Caco-2 (cell line): ENCODE data around the gene S1PR3. TPM values are rescaled to one million over a fixed set of nuclear protein-coding genes. Genes with fewer than 3 reads are reported as not detected.

Experiments
- BruUV-seq: library from RNA; stranded (reverse); fragments of 400-500 nt; replicated peaks from 2 replicates; lab custom pipeline; 2021; lab: Mats Ljungman, UMichigan
- CTCF ChIA-PET: fragments of 300-600 bp; sonication (Branson Sonifier 250); formaldehyde crosslinking; loops from one replicate; lab custom pipeline; 2022; ENCODE audit warnings: antibody characterized with exemption; lab: Charles Lee
- POLR2A ChIA-PET: fragments of 300-600 bp; sonication (Branson Sonifier 250); formaldehyde crosslinking; loops from one replicate; lab custom pipeline; 2022; ENCODE audit warnings: antibody characterized with exemption; lab: Charles Lee
- DNase-seq, 2 experiments: peaks; one replicate each; pipeline versions ENCODE4 v3.0.0 to v3.0.0-alpha.2; 2020 to 2022
- H3K27me3 ChIP-seq: replicated peaks from 2 replicates; pipeline ENCODE4 v1.6.0; 2011; ENCODE audit warnings: low read length; ENCODE audit not compliant: control insufficient read depth, insufficient read depth
- H3K36me3 ChIP-seq: 2 replicates; pipeline ENCODE4 v1.5.1; 2011; ENCODE audit warnings: low read length; ENCODE audit not compliant: control insufficient read depth, insufficient read depth
- H3K4me1 ChIP-seq: fragments of 250-450 bp; sonication (Bioruptor Pico); 2 replicates; pipeline ENCODE4 v1.5.1; 2020; ENCODE audit warnings: mild to moderate bottlenecking
- H3K4me3 ChIP-seq: 2 replicates; pipeline ENCODE4 v1.5.1; 2011; ENCODE audit warnings: low read depth, mild to moderate bottlenecking, control low read depth, low read length
- H3K9me3 ChIP-seq: fragments of 250-450 bp; sonication (Bioruptor Pico); 2 replicates; pipeline ENCODE4 v1.5.1; 2020; ENCODE audit warnings: mild to moderate bottlenecking, moderate library complexity
- H3K27ac Mint-ChIP-seq: one replicate; pipeline ENCODE4 v1.8.0; 2022; ENCODE audit warnings: mixed read lengths; ENCODE audit not compliant: unreplicated experiment
- H3K27me3 Mint-ChIP-seq: one replicate; pipeline ENCODE4 v1.8.0; 2022; ENCODE audit warnings: mixed read lengths; ENCODE audit not compliant: insufficient read depth, unreplicated experiment
- H3K36me3 Mint-ChIP-seq: one replicate; pipeline ENCODE4 v1.8.0; 2022; ENCODE audit warnings: mild to moderate bottlenecking, mixed read lengths; ENCODE audit not compliant: insufficient read depth, unreplicated experiment
- H3K4me1 Mint-ChIP-seq: one replicate; pipeline ENCODE4 v1.8.0; 2022; ENCODE audit warnings: low read depth, mixed read lengths; ENCODE audit not compliant: unreplicated experiment
- H3K4me3 Mint-ChIP-seq: one replicate; pipeline ENCODE4 v1.8.0; 2022; ENCODE audit warnings: mild to moderate bottlenecking, moderate library complexity, mixed read lengths; ENCODE audit not compliant: unreplicated experiment
- H3K9me3 Mint-ChIP-seq: one replicate; pipeline ENCODE4 v1.8.0; 2022; ENCODE audit warnings: mixed read lengths; ENCODE audit not compliant: unreplicated experiment
- CTCF ChIP-seq, 2 experiments: fragments of 200-600 bp in 1 of 2; IDR thresholded peaks; 1 replicate in 1 of 2; 2 replicates in 1 of 2; pipeline versions ENCODE4 v1.5.1 to v1.8.0; 2011 to 2022; ENCODE audit warnings: antibody characterized with exemption in 1 of 2, control low read depth in 1 of 2, inconsistent platforms in 1 of 2, low read depth in 1 of 2, low read length in 1 of 2, mild to moderate bottlenecking in 1 of 2, moderate library complexity in 1 of 2; ENCODE audit not compliant: insufficient read depth in 1 of 2, severe bottlenecking in 1 of 2, unreplicated experiment in 1 of 2
- intact Hi-C: fragments of 100-400 bp; cut with micrococcal nuclease; formaldehyde crosslinking; loops from one replicate; pipeline ENCODE4 v1.10.0; 2022; ENCODE audit not compliant: unreplicated experiment
- total RNA-seq: library from RNA; stranded (reverse); gene quantifications from 2 replicates; pipeline ENCODE4 v1.2.3, GENCODE V29; 2022

Gene S1PR3
- total RNA-seq, 1 experiment from 2014 or later: 1.00 TPM

- no peak for DNase-seq
- no peaks in the 10 kb centered on the region for H3K27me3 ChIP-seq
- no TSS peak for BruUV-seq
- H3K36me3 Mint-ChIP-seq: no peaks in the 10 kb centered on the region
- ChIA-PET CTCF (no interaction called here), POLR2A (no interaction called here)
- 0 out of 2 replicates have a peak, but pooled peaks cover 6% of the 10 kb centered on the region for H3K9me3 ChIP-seq
- no peak overlapping the region for H3K4me3 ChIP-seq
- intact Hi-C loops: no loop called here
- H3K4me1 ChIP-seq: no peaks in the 10 kb centered on the region
- no peak overlapping the region for H3K27ac Mint-ChIP-seq
- no peak overlapping the region for H3K4me3 Mint-ChIP-seq
- H3K27me3 Mint-ChIP-seq: no peaks in the 10 kb centered on the region
- H3K4me1 Mint-ChIP-seq: no peaks in the 10 kb centered on the region
- no peak for TF ChIP-seq CTCF (IDR thresholded peaks at IDR 0.05; ENCODE audit: insufficient read depth in 1 of 2, low read depth in 1 of 2, low read length in 1 of 2, severe bottlenecking in 1 of 2, unreplicated experiment in 1 of 2)
- no peaks in the 10 kb centered on the region for H3K36me3 ChIP-seq
- no peaks in the 10 kb centered on the region for H3K9me3 Mint-ChIP-seq
These were observed 38.5 kb downstream of the S1PR3 start for GRCh38 chr9:89029788-89030187.

- ChIA-PET POLR2A (no interaction called here), CTCF (no interaction called here)
- H3K4me1 ChIP-seq: no peaks in the 10 kb centered on the region
- Mint-ChIP-seq H3K27me3 (no peaks in the 10 kb centered on the region), H3K36me3 (no peaks in the 10 kb centered on the region), H3K4me1 (no peaks in the 10 kb centered on the region), H3K4me3 (no peak overlapping the region), H3K9me3 (no peaks in the 10 kb centered on the region), H3K27ac (no peak overlapping the region)
- 0 out of 2 replicates have a peak, but pooled peaks cover 6% of the 10 kb centered on the region for H3K9me3 ChIP-seq
- H3K4me3 ChIP-seq: no peak overlapping the region
- TF ChIP-seq CTCF (IDR thresholded peaks at IDR 0.05; ENCODE audit: insufficient read depth in 1 of 2, low read depth in 1 of 2, low read length in 1 of 2, severe bottlenecking in 1 of 2, unreplicated experiment in 1 of 2): no peak
- H3K27me3 ChIP-seq: no peaks in the 10 kb centered on the region
- no TSS peak for BruUV-seq
- no peak for DNase-seq
- intact Hi-C loops: no loop called here
- H3K36me3 ChIP-seq: no peaks in the 10 kb centered on the region
These were observed 40.9 kb downstream of the S1PR3 start for GRCh38 chr9:89032173-89032572.

- Mint-ChIP-seq H3K27me3 (no peaks in the 10 kb centered on the region), H3K4me1 (no peaks in the 10 kb centered on the region), H3K9me3 (no peaks in the 10 kb centered on the region), H3K4me3 (no peak overlapping the region), H3K36me3 (no peaks in the 10 kb centered on the region), H3K27ac (no peak overlapping the region)
- TF ChIP-seq CTCF (IDR thresholded peaks at IDR 0.05; ENCODE audit: insufficient read depth in 1 of 2, low read depth in 1 of 2, low read length in 1 of 2, severe bottlenecking in 1 of 2, unreplicated experiment in 1 of 2): no peak
- Histone ChIP-seq H3K36me3 (no peaks in the 10 kb centered on the region), H3K4me1 (no peaks in the 10 kb centered on the region), H3K9me3 (0 out of 2 replicates have a peak, but pooled peaks cover 6% of the 10 kb centered on the region), H3K27me3 (no peaks in the 10 kb centered on the region), H3K4me3 (no peak overlapping the region)
- BruUV-seq: no TSS peak
- POLR2A ChIA-PET: no interaction called here
- CTCF ChIA-PET: no interaction called here
- DNase-seq: no peak
- intact Hi-C loops: no loop called here
These were observed 41.4 kb downstream of the S1PR3 start for GRCh38 chr9:89032661-89033060.
